MM.1S (cell line): ENCODE measurements around the gene FAM193A.

Experiments
- DNase-seq: peaks from one replicate; pipeline ENCODE4 v3.0.0-alpha.2; 2015
- H2AFZ ChIP-seq: fragments of 300-600 bp; sonication (generic); 2 replicates; pipeline ENCODE4 v1.6.0; 2016; ENCODE audit warnings: antibody characterized with exemption, low read length
- H3F3A ChIP-seq: fragments of 300-600 bp; sonication (generic); 2 replicates; pipeline ENCODE4 v1.6.1; 2016; ENCODE audit warnings: mild to moderate bottlenecking, antibody characterized with exemption, low read length, moderate library complexity, mixed read lengths; ENCODE audit not compliant: insufficient read depth
- H3K27ac ChIP-seq: fragments of 300-600 bp; sonication (generic); 2 replicates; pipeline ENCODE4 v1.5.1; 2016; ENCODE audit warnings: mild to moderate bottlenecking, low read length
- H3K27me3 ChIP-seq: fragments of 300-600 bp; sonication (generic); replicated peaks from 2 replicates; pipeline ENCODE4 v1.6.0; 2016; ENCODE audit warnings: low read length; ENCODE audit not compliant: insufficient read depth
- H3K36me3 ChIP-seq: fragments of 300-600 bp; sonication (generic); replicated peaks from 2 replicates; pipeline ENCODE4 v1.6.1; 2016; ENCODE audit warnings: mild to moderate bottlenecking, low read length, mixed read lengths; ENCODE audit not compliant: insufficient read depth
- H3K4me1 ChIP-seq: fragments of 300-600 bp; sonication (generic); 2 replicates; pipeline ENCODE4 v1.6.1; 2016; ENCODE audit warnings: low read length, mixed read lengths
- H3K4me2 ChIP-seq: fragments of 300-600 bp; sonication (generic); 2 replicates; pipeline ENCODE4 v1.6.0; 2016; ENCODE audit warnings: low read depth, low read length
- H3K4me3 ChIP-seq: fragments of 300-600 bp; sonication (generic); 2 replicates; pipeline ENCODE4 v1.5.1; 2016; ENCODE audit warnings: low read length, mixed read lengths
- H3K79me2 ChIP-seq: fragments of 300-600 bp; sonication (generic); 2 replicates; pipeline ENCODE4 v1.6.1; 2016; ENCODE audit warnings: mixed run types, low read length, mixed read lengths
- H3K9ac ChIP-seq: fragments of 300-600 bp; sonication (generic); 2 replicates; pipeline ENCODE4 v1.6.1; 2016; ENCODE audit warnings: low read length, mixed read lengths
- H3K9me2 ChIP-seq: fragments of 300-600 bp; sonication (generic); replicated peaks from 2 replicates; pipeline ENCODE4 v1.6.1; 2016; ENCODE audit warnings: mild to moderate bottlenecking, low read length, mixed read lengths; ENCODE audit not compliant: insufficient read depth
- H3K9me3 ChIP-seq: fragments of 300-600 bp; sonication (generic); replicated peaks from 2 replicates; pipeline ENCODE4 v1.6.1; 2016; ENCODE audit warnings: mild to moderate bottlenecking, low read length, mixed read lengths; ENCODE audit not compliant: insufficient read depth
- H4K20me1 ChIP-seq: fragments of 300-600 bp; sonication (generic); 2 replicates; pipeline ENCODE4 v1.6.1; 2016; ENCODE audit warnings: mild to moderate bottlenecking, low read length, moderate library complexity, mixed read lengths; ENCODE audit not compliant: insufficient read depth
- CTCF ChIP-seq: fragments of 300-600 bp; sonication (generic); IDR thresholded peaks from 2 replicates; pipeline ENCODE4 v1.5.1; 2016; ENCODE audit warnings: antibody characterized with exemption, low read length, mixed read lengths
- EZH2 ChIP-seq: fragments of 300-600 bp; sonication (generic); optimal IDR thresholded peaks from 2 replicates; pipeline ENCODE3; 2017; ENCODE audit warnings: low read depth, mild to moderate bottlenecking, antibody characterized with exemption, low read length, mixed read lengths
- EZH2phosphoT487 ChIP-seq: fragments of 300-600 bp; sonication (generic); IDR thresholded peaks from 2 replicates; pipeline ENCODE4 v1.6.1; 2018; ENCODE audit warnings: antibody characterized with exemption, low read length

FAM193A gene

GRCh38 chr4:2714061-2714770, 177.8 kb downstream of the FAM193A start:
- H3K9ac ChIP-seq = no peak overlapping the region
- DNase-seq = no peak

GRCh38 chr4:2714918-2715317, 178.5 kb downstream of the FAM193A start:
- H4K20me1 ChIP-seq = no peaks in the 10 kb centered on the region
- no peak overlapping the region for H2AFZ ChIP-seq
- no peaks in the 10 kb centered on the region for H3K9me2 ChIP-seq
- H3K9me3 ChIP-seq = no peaks in the 10 kb centered on the region
- no peaks in the 10 kb centered on the region for H3K4me1 ChIP-seq
- no peaks in the 10 kb centered on the region for H3K36me3 ChIP-seq
- H3F3A ChIP-seq = no peaks in the 10 kb centered on the region; the same call in 1 of the 2 replicates
- no peak for TF ChIP-seq EZH2phosphoT487
- TF ChIP-seq CTCF = no peak
- TF ChIP-seq EZH2 = no peak
- no peak overlapping the region for H3K4me2 ChIP-seq
- no peaks in the 10 kb centered on the region for H3K79me2 ChIP-seq
- H3K4me3 ChIP-seq = no peak overlapping the region
- H3K27me3 ChIP-seq = no peaks in the 10 kb centered on the region
- no peak for DNase-seq
- no peak overlapping the region for H3K9ac ChIP-seq
- no peak overlapping the region for H3K27ac ChIP-seq

More at GRCh38 chr4:2714061-2714770, 177.8 kb downstream of the FAM193A start:
- no peak for TF ChIP-seq EZH2phosphoT487
- no peak for TF ChIP-seq EZH2
- no peak for TF ChIP-seq CTCF
- Histone ChIP-seq H3K27me3 (no peaks in the 10 kb centered on the region), H3K4me1 (no peaks in the 10 kb centered on the region), H2AFZ (no peak overlapping the region), H3K9me3 (no peaks in the 10 kb centered on the region), H3K9me2 (no peaks in the 10 kb centered on the region), H4K20me1 (no peaks in the 10 kb centered on the region), H3F3A (no peaks in the 10 kb centered on the region; the same call in 1 of the 2 replicates), H3K36me3 (no peaks in the 10 kb centered on the region), H3K27ac (no peak overlapping the region), H3K79me2 (no peaks in the 10 kb centered on the region), H3K4me3 (no peak overlapping the region), H3K4me2 (no peak overlapping the region)

- Histone ChIP-seq H4K20me1 (no peaks in the 10 kb centered on the region), H3K4me1 (no peaks in the 10 kb centered on the region), H3K27me3 (no peaks in the 10 kb centered on the region), H2AFZ (no peak overlapping the region), H3K79me2 (no peaks in the 10 kb centered on the region), H3K9ac (no peak overlapping the region), H3K4me2 (no peak overlapping the region), H3K4me3 (no peak overlapping the region), H3F3A (no peaks in the 10 kb centered on the region; the same call in 1 of the 2 replicates), H3K9me3 (no peaks in the 10 kb centered on the region), H3K9me2 (no peaks in the 10 kb centered on the region), H3K27ac (no peak overlapping the region), H3K36me3 (no peaks in the 10 kb centered on the region)
- no peak for TF ChIP-seq EZH2
- DNase-seq = no peak
These were observed 179.0 kb downstream of the FAM193A start for GRCh38 chr4:2715426-2715825.

- H3K79me2 ChIP-seq = no peaks in the 10 kb centered on the region
- DNase-seq = no peak
- no peaks in the 10 kb centered on the region for H4K20me1 ChIP-seq
- H3K36me3 ChIP-seq = no peaks in the 10 kb centered on the region; the same call in 1 of the 2 replicates
- H3K9ac ChIP-seq = no peak overlapping the region
- H3K9me2 ChIP-seq = no peaks in the 10 kb centered on the region
- no peaks in the 10 kb centered on the region for H3K9me3 ChIP-seq
- H3F3A ChIP-seq = no peaks in the 10 kb centered on the region; the same call in 1 of the 2 replicates
- no peak overlapping the region for H2AFZ ChIP-seq
- H3K4me2 ChIP-seq = no peak overlapping the region
- no peaks in the 10 kb centered on the region for H3K4me1 ChIP-seq
- TF ChIP-seq EZH2 = no peak
- TF ChIP-seq EZH2phosphoT487 = no peak
- TF ChIP-seq CTCF = no peak
- H3K27ac ChIP-seq = no peak overlapping the region
- no peaks in the 10 kb centered on the region for H3K27me3 ChIP-seq
- H3K4me3 ChIP-seq = no peak overlapping the region
These were observed 179.8 kb downstream of the FAM193A start for GRCh38 chr4:2716236-2716635.
